SK-N-MC (cell line): ENCODE data around the gene COX7B.

Experiments used
- DNase-seq: peaks from one replicate; pipeline ENCODE4 v3.0.0-alpha.2; 2011; ENCODE audit warnings: low read depth, low spot score
- H3K27ac ChIP-seq: fragments of 200-600 bp; sonication (generic); 2 replicates; pipeline ENCODE4 v1.5.1; 2016; ENCODE audit warnings: mixed run types
- H3K36me3 ChIP-seq: fragments of 200-600 bp; sonication (generic); 2 replicates; pipeline ENCODE4 v1.6.1; 2017; ENCODE audit warnings: antibody characterized with exemption, low read length, mixed read lengths; ENCODE audit not compliant: insufficient read depth
- H3K4me3 ChIP-seq: fragments of 200-600 bp; sonication (generic); 2 replicates; pipeline ENCODE4 v1.5.1; 2016
- H3K9ac ChIP-seq: fragments of 200-600 bp; sonication (generic); 2 replicates; pipeline ENCODE4 v1.8.0; 2017; ENCODE audit warnings: mixed run types, mixed read lengths; ENCODE audit not compliant: insufficient read length
- H3K9me3 ChIP-seq: fragments of 200-600 bp; sonication (generic); 2 replicates; pipeline ENCODE4 v1.6.1; 2017; ENCODE audit warnings: low read depth, mild to moderate bottlenecking, antibody characterized with exemption, low read length, moderate library complexity, mixed read lengths
- FOXP2 ChIP-seq: optimal IDR thresholded peaks from 2 replicates; pipeline ENCODE3; 2011; ENCODE audit warnings: mild to moderate bottlenecking, moderate library complexity; ENCODE audit not compliant: insufficient read depth; ENCODE audit errors: extremely low read length, control extremely low read depth
- POLR2AphosphoS5 ChIP-seq: IDR thresholded peaks from 2 replicates; pipeline ENCODE4 v1.6.1; 2012; ENCODE audit warnings: mild to moderate bottlenecking, low read depth, low read length, borderline replicate concordance

Gene COX7B

DNA sequence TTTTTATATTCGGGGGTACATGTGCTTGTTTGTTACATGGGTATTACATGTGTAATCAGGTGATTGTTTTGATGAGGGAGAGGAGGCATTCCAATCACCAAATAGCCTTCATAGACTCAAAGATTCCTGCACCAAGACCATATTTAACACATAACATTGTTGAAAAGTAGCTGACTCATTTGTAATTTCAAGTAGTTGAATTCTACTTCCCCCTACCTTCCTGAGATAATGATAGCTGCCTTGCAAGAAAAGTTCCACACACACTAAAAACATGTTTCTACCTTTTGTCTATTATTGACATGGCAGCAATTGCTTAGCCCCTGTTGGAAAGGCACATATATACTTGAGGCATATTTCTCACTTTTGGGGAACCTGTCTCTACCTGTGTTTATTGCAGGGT, 54.0 kb downstream of the COX7B start:
- Histone ChIP-seq H3K9me3 (no peaks in the 10 kb centered on the region), H3K9ac (no peak overlapping the region), H3K36me3 (0 out of 2 replicates have a peak, but pooled peaks cover 4% of the 10 kb centered on the region), H3K27ac (no peak overlapping the region), H3K4me3 (no peak overlapping the region)
- no peak for DNase-seq
- no peak for TF ChIP-seq FOXP2
- TF ChIP-seq POLR2AphosphoS5: no peak

DNA sequence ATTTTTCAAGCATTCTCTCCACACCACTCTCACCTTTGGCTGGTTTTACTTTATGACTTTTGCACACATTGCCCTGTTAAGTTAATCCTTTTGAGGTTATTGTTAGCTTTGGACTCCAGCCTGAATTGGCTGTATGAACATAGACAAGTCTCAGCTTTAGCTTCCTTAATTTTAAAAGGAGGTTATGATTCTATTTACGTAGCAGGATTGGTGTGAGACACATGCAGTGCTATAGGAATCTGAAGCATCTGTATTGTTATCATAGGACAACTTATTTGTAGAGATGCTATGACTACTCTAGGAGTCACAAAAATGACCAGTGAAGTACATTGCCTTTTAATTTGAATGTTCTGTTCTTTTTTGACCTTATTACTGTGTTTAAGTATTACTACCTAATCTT, 54.4 kb downstream of the COX7B start:
- Histone ChIP-seq H3K9ac (no peak overlapping the region), H3K4me3 (no peak overlapping the region), H3K36me3 (0 out of 2 replicates have a peak, but pooled peaks cover 4% of the 10 kb centered on the region), H3K9me3 (no peaks in the 10 kb centered on the region), H3K27ac (no peak overlapping the region)
- no peak for DNase-seq
- no peak for TF ChIP-seq FOXP2
